ACC112 (cell line): Measurements from ENCODE around the gene NR1H3.

Source experiments
- H2AFZ ChIP-seq: fragments of 200-600 bp; sonication (generic); one replicate; pipeline ENCODE4 v1.6.0; 2017; ENCODE audit warnings: antibody characterized with exemption, low read length; ENCODE audit not compliant: unreplicated experiment
- H3K27ac ChIP-seq: fragments of 200-600 bp; sonication (generic); 2 replicates; pipeline ENCODE4 v1.5.1; 2014; ENCODE audit warnings: low read depth, mild to moderate bottlenecking, antibody characterized with exemption, low read length, moderate library complexity
- H3K27me3 ChIP-seq: fragments of 200-600 bp; sonication (generic); 2 replicates; pipeline ENCODE4 v1.6.1; 2014; ENCODE audit warnings: mild to moderate bottlenecking, antibody characterized with exemption, low read length, moderate library complexity, mixed read lengths; ENCODE audit not compliant: insufficient read depth
- H3K36me3 ChIP-seq: fragments of 200-600 bp; sonication (generic); 2 replicates; pipeline ENCODE4 v1.6.1; 2016; ENCODE audit warnings: mild to moderate bottlenecking, antibody characterized with exemption, low read length, moderate library complexity, mixed read lengths; ENCODE audit not compliant: insufficient read depth
- H3K4me1 ChIP-seq: fragments of 200-600 bp; sonication (generic); one replicate; pipeline ENCODE4 v1.6.1; 2016; ENCODE audit warnings: low read length, mixed read lengths; ENCODE audit not compliant: insufficient read depth, unreplicated experiment, control insufficient read depth
- H3K4me3 ChIP-seq: fragments of 200-600 bp; sonication (generic); 2 replicates; pipeline ENCODE4 v1.5.1; 2014; ENCODE audit warnings: mild to moderate bottlenecking, low read depth, low read length
- H3K79me2 ChIP-seq: fragments of 200-600 bp; sonication (generic); one replicate; pipeline ENCODE4 v1.6.0; 2016; ENCODE audit warnings: low read length; ENCODE audit not compliant: control insufficient read depth, unreplicated experiment, insufficient read depth

Gene NR1H3

DNA sequence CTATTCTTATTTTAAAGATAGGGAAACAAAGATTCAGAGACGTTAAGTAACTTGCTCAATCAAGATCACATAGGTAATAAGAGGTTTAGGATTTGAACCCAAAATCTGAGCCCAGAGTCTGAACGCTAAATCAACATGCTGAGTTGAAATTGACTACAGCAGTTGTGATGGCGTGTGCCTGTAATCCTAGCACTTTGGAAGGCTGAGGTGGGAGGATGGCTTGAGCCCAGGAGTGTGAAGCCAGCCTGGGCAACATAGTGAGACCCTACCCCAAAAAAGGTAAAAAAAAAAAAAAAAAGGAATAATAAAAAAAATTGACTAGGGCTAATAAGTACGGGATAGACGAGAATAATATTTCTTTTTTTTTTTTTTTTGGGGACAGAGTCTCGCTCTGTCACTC is 1.4 kb upstream of the NR1H3 start:
- Histone ChIP-seq H3K4me3 (no peak overlapping the region), H2AFZ (no peak overlapping the region), H3K36me3 (no peaks in the 10 kb centered on the region), H3K4me1 (peaks cover 42% of the 10 kb centered on the region), H3K27ac (no peak overlapping the region), H3K27me3 (no peaks in the 10 kb centered on the region), H3K79me2 (no peaks in the 10 kb centered on the region)

GRCh38 chr11:47257177-47257516 is 649 bp upstream of the NR1H3 start:
- peak overlapping the region; percentile 71 for H3K4me3 ChIP-seq
- peaks cover 42% of the 10 kb centered on the region for H3K4me1 ChIP-seq
- no peaks in the 10 kb centered on the region for H3K79me2 ChIP-seq
- H2AFZ ChIP-seq = no peak overlapping the region
- peak overlapping the region; percentile 25; the same call in 1 of the 2 replicates for H3K27ac ChIP-seq
- H3K36me3 ChIP-seq = no peaks in the 10 kb centered on the region
- H3K27me3 ChIP-seq = no peaks in the 10 kb centered on the region

DNA sequence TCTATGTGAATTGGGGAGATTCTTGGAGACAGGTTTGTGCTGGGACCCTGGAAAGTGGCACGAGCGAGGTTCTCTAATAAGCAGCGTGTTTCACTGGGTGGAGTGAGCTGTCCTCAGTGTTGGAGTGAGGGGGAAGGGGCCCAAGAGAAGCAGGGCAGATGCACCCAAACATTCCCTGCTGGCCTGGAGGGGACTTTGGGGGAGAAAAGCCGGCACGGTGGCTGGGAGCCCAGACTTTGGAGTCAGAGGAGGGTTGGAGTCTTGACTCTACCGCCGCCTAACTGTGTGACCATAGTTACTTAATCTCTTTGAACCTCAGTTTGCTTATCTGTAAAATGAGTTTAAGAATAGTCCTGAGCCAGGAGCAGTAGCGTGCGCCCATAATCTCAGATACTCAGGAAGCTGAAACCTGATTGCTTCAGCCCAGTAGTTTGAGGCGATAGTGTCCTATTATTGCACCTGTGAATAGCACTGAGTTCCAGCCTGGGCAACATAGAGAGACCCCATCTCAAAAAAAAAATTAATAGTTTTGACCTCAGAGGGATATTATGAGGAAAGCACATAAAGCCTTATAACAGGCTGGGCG is 614 bp downstream of the NR1H3 start:
- Histone ChIP-seq H3K4me3 (peak overlapping the region; percentile 71), H3K79me2 (no peaks in the 10 kb centered on the region), H3K27ac (no peak overlapping the region; the same call in 1 of the 2 replicates), H3K4me1 (peaks cover 42% of the 10 kb centered on the region), H3K27me3 (no peaks in the 10 kb centered on the region), H3K36me3 (no peaks in the 10 kb centered on the region), H2AFZ (no peak overlapping the region)

DNA sequence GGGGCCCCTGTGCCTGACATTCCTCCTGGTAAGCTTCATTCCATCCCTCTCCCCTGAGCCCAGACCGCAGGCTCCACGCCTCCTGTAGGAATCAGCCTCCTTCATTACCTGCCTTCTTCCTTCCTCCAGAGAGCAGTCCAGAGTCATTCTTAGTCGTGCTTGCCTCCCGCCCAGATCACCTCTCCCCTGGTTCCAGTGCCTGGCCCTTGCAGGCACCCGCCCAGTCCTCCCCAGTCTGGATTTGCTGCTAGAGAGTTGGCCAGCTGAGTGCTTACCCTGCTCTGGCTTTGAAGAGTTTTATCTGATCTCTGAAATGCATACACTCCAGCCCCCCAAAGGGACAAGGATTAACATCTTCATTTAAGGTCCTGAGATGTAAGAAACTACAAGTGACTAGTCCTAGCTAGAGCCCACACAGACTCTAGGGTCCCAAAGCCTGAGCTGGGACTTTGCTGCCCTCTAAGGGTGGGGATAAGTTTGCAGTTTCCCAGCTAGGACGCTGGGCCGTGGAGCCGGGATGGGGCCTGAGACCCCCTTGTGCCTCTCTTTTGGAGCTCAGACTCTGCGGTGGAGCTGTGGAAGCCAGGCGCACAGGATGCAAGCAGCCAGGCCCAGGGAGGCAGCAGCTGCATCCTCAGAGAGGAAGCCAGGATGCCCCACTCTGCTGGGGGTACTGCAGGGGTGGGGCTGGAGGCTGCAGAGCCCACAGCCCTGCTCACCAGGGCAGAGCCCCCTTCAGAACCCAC is 1.6 kb downstream of the NR1H3 start:
- Histone ChIP-seq H3K27me3 (no peaks in the 10 kb centered on the region), H3K27ac (no peak overlapping the region), H3K4me1 (peaks cover 36% of the 10 kb centered on the region), H2AFZ (no peak overlapping the region), H3K4me3 (no peak overlapping the region; the same call in 1 of the 2 replicates), H3K36me3 (no peaks in the 10 kb centered on the region), H3K79me2 (no peaks in the 10 kb centered on the region)

DNA sequence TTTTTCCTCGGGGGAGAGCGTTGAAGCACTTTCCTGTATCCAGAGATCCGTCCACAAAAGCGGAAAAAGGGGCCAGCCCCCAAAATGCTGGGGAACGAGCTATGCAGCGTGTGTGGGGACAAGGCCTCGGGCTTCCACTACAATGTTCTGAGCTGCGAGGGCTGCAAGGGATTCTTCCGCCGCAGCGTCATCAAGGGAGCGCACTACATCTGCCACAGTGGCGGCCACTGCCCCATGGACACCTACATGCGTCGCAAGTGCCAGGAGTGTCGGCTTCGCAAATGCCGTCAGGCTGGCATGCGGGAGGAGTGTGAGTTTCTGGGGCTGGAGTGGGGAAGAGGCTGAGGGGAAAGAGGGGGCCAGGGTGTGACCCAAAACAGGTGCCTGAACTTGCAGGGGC is 2.6 kb downstream of the NR1H3 start:
- Histone ChIP-seq H3K36me3 (no peaks in the 10 kb centered on the region), H3K4me3 (no peak overlapping the region), H2AFZ (no peak overlapping the region), H3K27ac (no peak overlapping the region), H3K79me2 (no peaks in the 10 kb centered on the region), H3K27me3 (no peaks in the 10 kb centered on the region), H3K4me1 (peaks cover 36% of the 10 kb centered on the region)

DNA sequence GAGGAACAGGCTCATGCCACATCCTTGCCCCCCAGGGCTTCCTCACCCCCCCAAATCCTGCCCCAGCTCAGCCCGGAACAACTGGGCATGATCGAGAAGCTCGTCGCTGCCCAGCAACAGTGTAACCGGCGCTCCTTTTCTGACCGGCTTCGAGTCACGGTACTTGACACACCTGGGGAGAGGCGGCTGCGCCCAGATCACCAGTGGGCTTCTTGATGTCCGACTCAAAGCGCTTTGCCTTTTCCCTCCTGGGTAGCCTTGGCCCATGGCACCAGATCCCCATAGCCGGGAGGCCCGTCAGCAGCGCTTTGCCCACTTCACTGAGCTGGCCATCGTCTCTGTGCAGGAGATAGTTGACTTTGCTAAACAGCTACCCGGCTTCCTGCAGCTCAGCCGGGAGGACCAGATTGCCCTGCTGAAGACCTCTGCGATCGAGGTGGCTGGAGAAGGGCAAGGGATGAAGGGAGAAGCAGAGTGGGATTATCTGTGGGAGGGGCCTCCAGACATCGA is 3.5 kb downstream of the NR1H3 start:
- H3K79me2 ChIP-seq = no peaks in the 10 kb centered on the region
- no peak overlapping the region for H3K4me3 ChIP-seq
- H3K27me3 ChIP-seq = no peaks in the 10 kb centered on the region
- H2AFZ ChIP-seq = no peak overlapping the region
- H3K4me1 ChIP-seq = peaks cover 38% of the 10 kb centered on the region
- no peak overlapping the region for H3K27ac ChIP-seq
- no peaks in the 10 kb centered on the region for H3K36me3 ChIP-seq

- Histone ChIP-seq H2AFZ (no peak overlapping the region), H3K4me1 (peaks cover 30% of the 10 kb centered on the region), H3K36me3 (no peaks in the 10 kb centered on the region), H3K79me2 (no peaks in the 10 kb centered on the region), H3K27ac (no peak overlapping the region), H3K4me3 (no peak overlapping the region), H3K27me3 (no peaks in the 10 kb centered on the region)
These were observed 6.3 kb downstream of the NR1H3 start for GRCh38 chr11:47264119-47264518.

DNA sequence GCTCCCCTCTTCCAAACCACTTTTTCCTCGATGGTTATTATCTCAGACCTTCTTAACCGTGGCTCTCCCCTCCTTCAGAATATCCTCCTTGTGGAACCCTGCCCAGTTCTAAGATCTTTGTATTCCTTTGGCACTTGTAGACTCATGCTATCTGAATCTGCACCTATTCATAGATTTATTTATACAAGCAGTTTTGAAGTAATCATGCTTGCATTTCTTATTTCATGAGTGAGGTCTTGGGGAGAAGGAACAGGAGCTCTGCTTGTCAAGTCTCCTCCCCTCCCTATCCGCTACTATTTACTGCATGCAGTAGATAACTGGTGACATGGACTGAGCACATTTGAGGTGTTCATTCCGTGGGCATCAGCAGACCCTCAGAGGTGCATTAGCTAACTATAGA is 6.7 kb downstream of the NR1H3 start:
- no peaks in the 10 kb centered on the region for H3K79me2 ChIP-seq
- no peak overlapping the region for H3K4me3 ChIP-seq
- no peak overlapping the region for H2AFZ ChIP-seq
- peaks cover 29% of the 10 kb centered on the region for H3K4me1 ChIP-seq
- 0 out of 2 replicates have a peak overlapping the region, but pooled peaks have one; percentile 5 for H3K27ac ChIP-seq
- no peaks in the 10 kb centered on the region for H3K36me3 ChIP-seq
- H3K27me3 ChIP-seq = no peaks in the 10 kb centered on the region

DNA sequence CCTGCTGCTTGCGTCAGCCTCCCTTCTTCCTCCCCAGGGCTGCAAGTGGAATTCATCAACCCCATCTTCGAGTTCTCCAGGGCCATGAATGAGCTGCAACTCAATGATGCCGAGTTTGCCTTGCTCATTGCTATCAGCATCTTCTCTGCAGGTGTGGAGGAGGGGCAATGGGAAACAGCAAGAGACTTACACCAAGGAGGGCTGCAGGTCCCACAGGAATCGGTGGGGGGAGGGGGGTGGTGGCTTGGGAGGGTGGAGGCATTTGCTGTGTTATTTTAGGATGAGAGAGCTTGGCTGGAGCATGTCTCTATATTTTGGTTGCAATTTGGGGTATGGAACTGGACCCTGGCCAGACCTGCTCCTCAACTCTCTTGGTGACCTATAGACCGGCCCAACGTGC is 10.1 kb downstream of the NR1H3 start:
- Histone ChIP-seq H3K36me3 (no peaks in the 10 kb centered on the region), H3K27me3 (no peaks in the 10 kb centered on the region), H3K4me3 (no peak overlapping the region), H3K4me1 (peaks cover 31% of the 10 kb centered on the region), H2AFZ (no peak overlapping the region), H3K27ac (no peak overlapping the region), H3K79me2 (peaks cover 24% of the 10 kb centered on the region)

DNA sequence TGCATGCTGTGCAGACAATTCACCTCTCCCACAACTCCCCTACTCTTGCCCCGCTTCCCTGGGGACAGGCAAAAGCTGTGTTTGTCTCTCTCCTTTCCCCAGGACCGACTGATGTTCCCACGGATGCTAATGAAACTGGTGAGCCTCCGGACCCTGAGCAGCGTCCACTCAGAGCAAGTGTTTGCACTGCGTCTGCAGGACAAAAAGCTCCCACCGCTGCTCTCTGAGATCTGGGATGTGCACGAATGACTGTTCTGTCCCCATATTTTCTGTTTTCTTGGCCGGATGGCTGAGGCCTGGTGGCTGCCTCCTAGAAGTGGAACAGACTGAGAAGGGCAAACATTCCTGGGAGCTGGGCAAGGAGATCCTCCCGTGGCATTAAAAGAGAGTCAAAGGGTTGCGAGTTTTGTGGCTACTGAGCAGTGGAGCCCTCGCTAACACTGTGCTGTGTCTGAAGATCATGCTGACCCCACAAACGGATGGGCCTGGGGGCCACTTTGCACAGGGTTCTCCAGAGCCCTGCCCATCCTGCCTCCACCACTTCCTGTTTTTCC is 10.7 kb downstream of the NR1H3 start:
- Histone ChIP-seq H3K4me3 (peak overlapping the region; percentile 95), H3K27me3 (no peaks in the 10 kb centered on the region), H3K27ac (peak overlapping the region; percentile 89), H3K4me1 (peaks cover 31% of the 10 kb centered on the region), H2AFZ (peak overlapping the region; percentile 83), H3K36me3 (no peaks in the 10 kb centered on the region), H3K79me2 (peaks cover 27% of the 10 kb centered on the region)
